ENCODE measurements around the gene ABCB9.

ABCB9 gene

GRCh38 chr12:122888232-122888752 lies 78.0 kb downstream of the ABCB9 start:
- TF ChIP-seq CTCF (IDR thresholded peaks at IDR 0.05; ENCODE audit: control insufficient read depth, extremely low read depth, insufficient read depth) = no peak
- H3K4me3 ChIP-seq (ENCODE audit: low read depth, low read length) = peak overlapping the region; percentile 42
- peak; percentile 95 for DNase-seq (ENCODE audit: low read depth)

DNA sequence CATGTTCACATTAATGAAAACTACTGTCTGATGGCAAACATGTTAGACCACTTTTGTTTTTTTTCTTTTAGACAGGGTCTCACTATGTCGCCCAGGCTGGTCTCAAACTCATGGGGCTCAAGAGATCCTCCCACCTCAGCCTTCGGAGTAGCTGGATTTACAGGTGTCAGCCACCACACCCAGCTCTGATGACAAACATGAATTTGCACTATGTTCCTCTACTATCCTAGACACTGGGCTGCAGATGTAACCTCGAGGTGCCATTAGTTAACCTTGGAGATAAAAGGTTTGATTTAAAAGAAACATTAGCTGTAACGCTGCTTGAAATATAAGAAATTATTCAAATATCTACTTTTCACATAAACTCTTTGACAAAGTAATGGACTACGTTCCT lies 78.4 kb downstream of the ABCB9 start:
- DNase-seq (ENCODE audit: low read depth) = no peak

GRCh38 chr12:122886851-122887818 lies 79.1 kb downstream of the ABCB9 start:
- no peak for TF ChIP-seq CTCF (IDR thresholded peaks at IDR 0.05; ENCODE audit: control insufficient read depth, extremely low read depth, insufficient read depth)
- no peak for DNase-seq (ENCODE audit: low read depth)
- H3K4me3 ChIP-seq (ENCODE audit: low read depth, low read length) = peak overlapping the region; percentile 42; the same call in 1 of the 2 replicates

More for the DNA sequence above, 78.4 kb downstream of the ABCB9 start:
- TF ChIP-seq CTCF (IDR thresholded peaks at IDR 0.05; ENCODE audit: control insufficient read depth, extremely low read depth, insufficient read depth) = no peak
- H3K4me3 ChIP-seq (ENCODE audit: low read depth, low read length) = peak overlapping the region; percentile 42

DNA sequence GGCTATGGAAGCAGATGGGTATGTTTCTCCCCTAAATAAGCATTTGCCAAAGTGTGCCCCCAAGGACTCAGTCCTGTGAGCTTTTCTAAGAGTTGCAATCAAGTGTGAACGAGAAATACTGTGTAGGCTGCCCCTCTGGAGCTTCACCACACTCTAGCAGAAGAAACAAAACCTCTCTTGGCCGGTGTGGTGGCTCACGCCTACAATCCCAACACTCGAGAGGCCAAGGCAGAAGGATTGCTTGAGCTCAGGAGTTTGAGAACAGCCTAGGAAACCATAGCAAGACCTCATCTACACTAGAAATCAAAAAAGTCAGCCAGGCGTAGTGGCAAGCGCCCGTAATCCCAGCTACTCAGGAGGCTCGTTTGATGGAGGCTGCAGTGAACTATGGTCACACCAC lies 80.1 kb downstream of the ABCB9 start:
- no peak for DNase-seq (ENCODE audit: low read depth)
- no peak for TF ChIP-seq CTCF (IDR thresholded peaks at IDR 0.05; ENCODE audit: control insufficient read depth, extremely low read depth, insufficient read depth)
- H3K4me3 ChIP-seq (ENCODE audit: low read depth, low read length) = no peak overlapping the region

GRCh38 chr12:122884860-122885259 lies 81.4 kb downstream of the ABCB9 start:
- no peak overlapping the region for H3K4me3 ChIP-seq (ENCODE audit: low read depth, low read length)
- TF ChIP-seq CTCF (IDR thresholded peaks at IDR 0.05; ENCODE audit: control insufficient read depth, extremely low read depth, insufficient read depth) = no peak

DNA sequence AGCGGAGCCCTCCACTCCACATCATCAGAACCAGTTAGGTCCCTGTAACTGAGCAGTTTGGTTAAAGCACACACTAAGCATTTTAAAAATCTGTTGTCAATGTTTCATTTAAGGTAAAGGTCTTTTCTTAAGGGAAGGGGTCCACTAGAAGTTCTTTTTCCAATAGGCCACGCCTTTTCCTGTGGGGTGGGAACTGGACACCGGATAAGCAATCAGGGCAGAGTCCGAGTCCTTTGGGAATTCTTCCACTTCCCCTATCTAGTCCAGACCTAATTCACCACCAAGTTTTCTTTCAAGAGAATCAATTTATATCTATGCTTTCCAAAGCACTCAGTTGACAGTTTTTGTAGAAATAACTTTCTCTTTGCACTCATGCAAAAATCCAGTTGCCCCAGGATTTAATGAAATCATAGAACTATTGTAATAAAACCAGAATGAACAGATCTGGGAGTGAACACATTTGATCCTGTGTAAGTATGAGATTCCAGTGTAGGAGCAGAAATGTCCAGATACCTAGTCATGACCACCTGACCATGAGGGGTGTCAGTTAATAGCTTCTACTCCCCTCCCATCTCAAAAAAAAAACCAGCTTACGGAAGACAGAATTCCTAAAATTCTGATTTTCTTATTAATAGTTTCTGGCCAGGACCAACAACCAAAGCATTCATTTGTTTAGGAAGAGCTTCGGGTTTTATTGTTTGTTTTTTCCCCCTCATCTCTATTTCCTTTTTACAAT lies 82.0 kb downstream of the ABCB9 start:
- DNase-seq (ENCODE audit: low read depth) = no peak
- H3K4me3 ChIP-seq (ENCODE audit: low read depth, low read length) = no peak overlapping the region
- no peak for TF ChIP-seq CTCF (IDR thresholded peaks at IDR 0.05; ENCODE audit: control insufficient read depth, extremely low read depth, insufficient read depth)

More at GRCh38 chr12:122884860-122885259, 81.4 kb downstream of the ABCB9 start:
- DNase-seq (ENCODE audit: low read depth) = no peak
